GM12892 (cell line): ENCODE results near the gene CD58.

Experiments
- DNase-seq: peaks from one replicate; pipeline ENCODE4 v3.0.0; 2011; ENCODE audit not compliant: insufficient read length
- FAIRE-seq: peaks from 2 replicates; lab custom pipeline; 2011; peaks lifted over from hg19 to GRCh38; lab: Jason Lieb, UNC
- POLR2A ChIP-seq: IDR thresholded peaks from 2 replicates; pipeline ENCODE4 v1.6.1; 2011; ENCODE audit warnings: low read depth, low read length, control low read depth
- POLR2AphosphoS5 ChIP-seq: IDR thresholded peaks from 2 replicates; pipeline ENCODE4 v1.6.1; 2011; ENCODE audit warnings: low read depth, low read length, control low read depth
- TAF1 ChIP-seq: IDR thresholded peaks from 2 replicates; pipeline ENCODE4 v1.6.1; 2011; ENCODE audit warnings: low read depth, mild to moderate bottlenecking, control low read depth, low read length, borderline replicate concordance

Gene CD58

DNA sequence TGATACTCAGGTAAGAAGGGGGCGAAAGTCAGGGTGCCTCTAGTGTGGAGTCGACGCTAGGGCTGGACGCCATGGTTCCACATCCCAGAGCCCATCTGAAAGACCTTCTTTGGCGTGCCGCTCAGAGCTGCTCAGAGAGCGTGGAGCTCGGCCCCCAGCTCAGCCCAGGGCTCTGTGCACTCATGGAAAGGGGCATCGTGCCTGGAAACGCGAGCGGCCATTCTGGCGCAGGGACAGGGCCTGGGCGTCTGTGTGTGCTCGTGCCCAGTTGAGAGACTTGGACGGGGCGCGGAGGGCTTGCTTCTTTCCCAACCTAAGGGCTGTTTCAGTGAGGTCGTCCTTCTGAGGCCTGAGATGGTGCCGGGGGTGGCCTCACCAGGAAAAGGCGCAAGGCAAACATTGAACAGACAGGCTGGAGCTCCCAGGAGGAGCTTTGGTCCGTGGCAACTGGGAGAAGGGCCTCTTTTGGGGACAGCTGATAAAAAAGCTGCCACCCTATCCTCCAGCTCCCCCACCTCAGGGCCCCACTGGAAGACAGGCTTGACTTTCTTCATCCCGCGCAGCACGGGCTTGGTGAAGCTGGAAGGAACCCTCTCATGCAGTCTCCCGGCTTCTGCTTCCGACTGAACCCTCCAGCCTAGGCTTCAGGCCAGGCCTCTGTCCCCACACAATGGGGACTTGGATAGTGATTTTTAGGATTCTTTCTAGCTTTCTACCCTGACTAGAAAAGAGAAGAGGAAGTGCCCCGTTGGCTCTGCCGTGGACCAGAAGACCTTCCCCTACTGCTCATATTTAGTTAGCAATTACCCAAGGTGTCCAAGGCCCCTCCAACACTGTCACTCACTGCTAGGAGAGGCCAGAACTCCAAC, 77.1 kb downstream of the CD58 start:
- FAIRE-seq (no peak), DNase-seq (no peak)
- TF ChIP-seq POLR2A (no peak), TAF1 (no peak), POLR2AphosphoS5 (no peak)

DNA sequence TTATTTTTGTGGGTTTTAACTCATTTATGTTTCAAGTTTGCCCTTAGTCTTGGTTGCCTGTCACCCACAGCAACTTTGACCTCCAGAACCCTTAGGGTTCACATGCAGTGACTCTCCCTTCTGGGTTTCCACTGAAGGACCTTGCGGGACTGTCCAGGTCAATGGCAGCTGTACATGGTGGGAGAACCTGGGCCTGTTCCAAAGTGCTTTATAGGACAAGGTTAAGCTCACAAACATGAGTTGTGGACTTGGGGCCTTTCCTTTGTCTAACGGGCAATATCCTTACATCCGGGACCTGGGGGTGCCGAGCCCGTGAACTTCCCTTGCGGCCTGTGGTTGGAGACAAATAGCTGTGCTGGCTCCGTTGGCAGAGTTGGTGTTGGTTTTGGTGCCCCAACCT, 77.8 kb downstream of the CD58 start:
- no peak for FAIRE-seq
- TF ChIP-seq TAF1, result no peak
- no peak for TF ChIP-seq POLR2AphosphoS5
- TF ChIP-seq POLR2A, result no peak
- DNase-seq, result no peak

DNA sequence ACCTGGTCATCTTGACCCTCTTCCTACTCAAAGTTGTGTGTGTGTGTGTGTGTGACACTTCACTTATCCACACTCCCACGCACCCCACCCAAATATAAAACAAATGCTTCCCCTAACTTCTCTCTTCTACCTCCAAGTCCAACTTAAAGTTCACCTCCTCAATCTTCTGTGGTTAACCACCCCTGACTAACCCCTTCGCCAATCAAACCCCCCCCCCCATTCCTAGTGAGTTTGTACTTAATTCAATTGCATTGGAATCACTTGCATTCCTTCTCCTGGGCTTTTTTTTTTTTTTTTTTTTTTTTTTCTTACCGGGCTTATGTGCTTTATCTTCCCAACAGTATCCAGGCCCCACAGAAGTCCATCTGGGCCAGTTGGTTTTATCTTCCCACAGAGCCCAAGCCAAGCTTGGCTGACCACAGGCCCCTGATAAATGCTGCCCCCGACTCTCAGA, 78.4 kb downstream of the CD58 start:
- no peak for FAIRE-seq

DNA sequence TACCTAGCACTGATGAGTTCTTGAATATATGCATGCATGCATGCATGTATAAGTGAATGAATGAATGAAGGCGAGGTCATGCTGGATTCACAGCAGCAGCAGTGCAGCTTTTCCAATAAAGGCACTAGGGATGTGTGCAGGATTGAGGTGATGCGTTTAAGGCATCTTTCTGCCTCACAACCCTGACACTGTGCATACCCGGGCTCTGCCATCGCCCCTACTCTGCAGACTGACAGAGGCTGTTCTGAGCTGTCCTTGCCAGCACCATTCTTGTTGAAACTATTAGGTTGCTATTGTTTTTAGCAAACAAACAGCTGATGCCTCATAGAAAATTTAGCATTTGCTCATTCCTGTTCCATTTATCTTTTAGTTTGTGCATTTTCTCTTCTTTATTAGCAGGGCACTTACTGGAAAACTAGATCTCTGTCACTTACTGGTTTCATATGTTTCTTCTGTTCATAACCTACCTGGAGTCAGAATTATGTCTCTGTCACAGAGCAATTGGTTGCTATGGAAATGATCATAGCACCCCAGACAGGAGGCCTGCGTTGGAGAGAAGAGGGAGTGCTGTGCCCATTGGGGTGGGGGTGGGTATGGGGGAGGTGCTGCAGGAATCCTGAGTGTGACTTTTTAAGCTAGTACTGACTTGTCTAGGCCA, 79.0 kb downstream of the CD58 start:
- no peak for DNase-seq
- no peak for TF ChIP-seq TAF1
- TF ChIP-seq POLR2AphosphoS5, result no peak
- no peak for TF ChIP-seq POLR2A
- FAIRE-seq, result no peak

More for the DNA sequence above, 78.4 kb downstream of the CD58 start:
- TF ChIP-seq POLR2A (no peak), TAF1 (no peak), POLR2AphosphoS5 (no peak)
- DNase-seq, result no peak

DNA sequence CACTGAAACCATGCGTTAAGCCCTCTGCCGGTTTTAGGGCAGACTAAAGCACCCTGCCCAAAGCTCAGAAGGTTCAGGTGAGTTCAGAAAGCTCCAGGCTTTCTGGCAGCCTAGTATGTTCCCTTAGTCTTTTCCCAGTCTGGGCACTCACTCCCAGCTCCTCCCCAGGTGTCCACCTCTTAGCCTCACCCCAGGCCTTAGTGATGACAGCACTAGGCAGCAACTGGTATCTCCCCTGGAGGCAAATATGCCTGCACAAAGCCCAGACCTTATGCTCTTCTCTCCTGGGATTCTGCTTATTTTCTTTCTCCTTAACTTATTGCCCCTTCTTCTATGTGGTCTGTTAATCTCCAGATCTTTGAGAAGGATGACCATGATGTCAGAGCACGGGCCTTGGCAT, 80.2 kb downstream of the CD58 start:
- DNase-seq (no peak), FAIRE-seq (no peak)
- TF ChIP-seq TAF1 (no peak), POLR2A (no peak), POLR2AphosphoS5 (no peak)

DNA sequence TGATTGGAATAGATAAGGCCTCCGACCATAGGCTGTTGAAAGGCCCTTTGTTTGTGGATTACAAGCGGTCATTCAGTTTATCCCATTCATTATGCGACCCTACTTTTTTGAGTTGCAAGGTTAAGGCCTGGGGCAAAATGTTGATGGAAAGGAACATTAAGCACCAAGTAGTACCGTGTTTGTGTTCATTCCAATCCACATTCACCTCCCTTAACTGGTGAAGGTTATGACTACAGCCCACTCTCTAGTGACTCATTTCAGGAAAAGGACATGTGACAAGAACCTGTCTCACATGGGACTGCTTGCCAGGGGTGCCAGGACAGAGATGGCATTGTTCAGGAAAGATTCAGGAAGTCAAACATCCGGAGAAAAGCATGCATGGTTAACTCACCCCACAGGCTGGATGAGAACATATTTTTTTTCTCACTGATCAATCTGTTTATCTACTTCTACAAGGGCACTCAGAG, 81.6 kb downstream of the CD58 start:
- DNase-seq (no peak), FAIRE-seq (no peak)
- no peak for TF ChIP-seq TAF1
- TF ChIP-seq POLR2A, result no peak
- no peak for TF ChIP-seq POLR2AphosphoS5

DNA sequence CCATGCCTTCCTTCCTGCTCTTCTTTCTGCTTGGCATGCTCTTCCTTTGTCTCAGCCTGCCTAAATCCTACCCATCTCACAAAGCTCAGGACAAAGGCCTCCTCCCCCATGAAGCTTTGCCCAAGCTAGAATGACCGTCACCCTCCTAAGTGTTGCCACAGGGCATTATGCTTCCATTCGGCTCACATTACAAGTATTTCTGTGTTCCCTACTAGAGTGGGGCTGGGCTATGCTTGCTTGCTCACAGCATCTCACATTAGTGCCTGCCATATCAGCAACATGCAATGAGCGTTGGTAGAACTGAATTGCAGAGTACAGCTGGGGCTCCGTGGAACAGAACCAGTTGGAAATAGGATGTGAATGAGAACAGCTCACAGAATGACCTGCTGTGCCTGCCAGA, 82.8 kb downstream of the CD58 start:
- no peak for DNase-seq
- no peak for FAIRE-seq
- no peak for TF ChIP-seq TAF1
- TF ChIP-seq POLR2A, result no peak

DNA sequence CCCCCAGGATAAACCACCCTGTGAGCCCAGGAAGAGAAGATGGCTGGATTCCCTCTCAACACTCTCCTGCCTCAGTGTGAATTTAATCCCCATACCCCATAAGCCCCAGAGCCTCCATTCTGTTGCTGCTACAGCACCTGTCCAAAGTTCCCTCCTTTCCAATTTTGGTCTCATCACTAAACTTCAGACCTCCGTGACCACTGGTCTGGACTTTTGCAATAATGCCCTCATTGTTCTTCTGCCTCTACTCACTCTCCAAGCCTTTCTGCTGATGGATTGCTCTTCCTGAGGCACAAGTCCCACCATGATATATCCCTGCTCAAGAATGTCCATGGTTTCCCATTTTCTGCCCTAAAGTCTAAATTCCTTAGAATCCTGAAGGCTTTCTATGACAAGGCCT, 83.2 kb downstream of the CD58 start:
- no peak for TF ChIP-seq TAF1
- no peak for TF ChIP-seq POLR2A
- TF ChIP-seq POLR2AphosphoS5, result no peak
- FAIRE-seq, result no peak
- no peak for DNase-seq

DNA sequence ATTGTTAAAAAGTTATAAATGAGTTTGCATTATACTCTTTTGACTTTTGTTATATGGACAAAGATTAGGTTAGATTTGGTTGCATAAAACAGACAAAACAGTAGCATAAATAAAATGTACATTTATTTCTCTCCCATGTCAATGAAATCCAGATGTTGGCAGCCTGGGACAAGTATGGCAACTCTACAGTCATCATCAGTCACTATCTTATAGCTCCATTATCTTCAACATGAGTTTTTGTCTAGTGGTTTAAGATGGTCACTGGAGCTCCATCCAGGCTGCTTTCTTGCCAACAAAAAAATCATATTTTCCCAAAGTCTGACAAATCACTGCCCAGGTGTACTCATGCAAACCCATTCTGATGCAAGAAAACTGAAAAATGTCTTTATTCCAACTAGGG, 83.8 kb downstream of the CD58 start:
- FAIRE-seq (no peak), DNase-seq (no peak)
- TF ChIP-seq TAF1 (no peak), POLR2AphosphoS5 (no peak), POLR2A (no peak)

DNA sequence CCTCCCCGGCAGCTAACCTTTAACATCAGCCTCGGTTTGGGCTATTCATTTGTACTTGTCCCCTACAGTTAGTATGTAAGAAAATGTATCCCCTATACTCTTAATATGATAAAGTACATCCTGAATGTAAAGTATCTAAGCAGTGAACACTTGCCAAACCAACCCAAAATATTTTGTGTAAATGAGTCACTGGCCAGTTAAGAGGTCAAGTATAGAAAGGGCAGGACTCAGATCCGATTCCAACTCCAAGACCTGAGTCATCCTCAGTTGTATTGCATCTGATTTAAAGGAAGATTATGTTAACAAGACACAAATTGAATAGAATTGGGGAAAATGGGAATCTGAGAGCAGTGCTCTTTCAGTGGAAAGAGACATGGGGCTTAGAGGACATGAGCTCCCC, 84.4 kb downstream of the CD58 start:
- no peak for TF ChIP-seq TAF1
- no peak for TF ChIP-seq POLR2A
- no peak for TF ChIP-seq POLR2AphosphoS5
- FAIRE-seq (no peak), DNase-seq (no peak)

DNA sequence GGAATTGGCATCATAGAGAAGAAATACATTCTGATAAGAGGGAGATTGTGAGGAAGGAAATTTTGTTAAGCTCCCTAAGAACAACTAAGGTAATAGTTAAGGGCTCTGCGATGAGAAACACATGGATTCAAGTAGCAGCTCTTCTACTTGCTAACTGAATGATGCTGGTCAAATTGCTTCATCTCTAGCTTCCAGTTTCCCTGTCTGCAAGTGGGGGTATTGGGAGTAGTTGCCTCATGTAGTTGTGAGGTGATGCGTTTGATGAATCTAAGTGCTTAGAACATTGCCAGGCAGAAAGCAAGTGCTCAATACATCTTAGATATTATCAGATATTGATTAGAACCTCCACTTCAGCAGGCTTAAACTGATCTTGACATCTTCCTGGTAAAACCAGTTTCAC, 84.8 kb downstream of the CD58 start:
- DNase-seq, result no peak
- FAIRE-seq, result no peak
- TF ChIP-seq POLR2A (no peak), POLR2AphosphoS5 (no peak), TAF1 (no peak)
